H9 (cell line): ENCODE data around the gene PLCB1. TPM values are rescaled to one million over a fixed set of nuclear protein-coding genes. Genes with fewer than 3 reads are reported as not detected.

Source experiments
- DNase-seq: peaks from one replicate; pipeline ENCODE4 v3.0.0-alpha.2; 2017
- H2AFZ ChIP-seq: one replicate; pipeline ENCODE4 v1.6.1; 2013; ENCODE audit warnings: mild to moderate bottlenecking, low read length, control low read depth, moderate library complexity
- H2AK5ac ChIP-seq: 2 replicates; pipeline ENCODE4 v1.6.1; 2013; ENCODE audit warnings: low read length, control low read depth, mixed read lengths; ENCODE audit not compliant: insufficient read length
- H2BK120ac ChIP-seq: one replicate; pipeline ENCODE4 v1.6.1; 2013; ENCODE audit warnings: low read depth, mild to moderate bottlenecking, low read length, control low read depth, inconsistent platforms; ENCODE audit not compliant: poor library complexity, severe bottlenecking
- H2BK12ac ChIP-seq: 2 replicates; pipeline ENCODE4 v1.6.1; 2013; ENCODE audit warnings: low read length, control low read depth, mixed read lengths, low read depth; ENCODE audit not compliant: insufficient read length
- H2BK15ac ChIP-seq: 2 replicates; pipeline ENCODE4 v1.6.1; 2013; ENCODE audit warnings: low read depth, low read length, control low read depth
- H2BK20ac ChIP-seq: one replicate; pipeline ENCODE4 v1.6.1; 2013; ENCODE audit warnings: low read depth, mild to moderate bottlenecking, low read length, control low read depth, inconsistent platforms; ENCODE audit not compliant: poor library complexity, severe bottlenecking
- H2BK5ac ChIP-seq: 2 replicates; pipeline ENCODE4 v1.6.1; 2013; ENCODE audit warnings: low read length, control low read depth, mixed read lengths; ENCODE audit not compliant: insufficient read length
- H3K14ac ChIP-seq: 2 replicates; pipeline ENCODE4 v1.6.1; 2013; ENCODE audit warnings: low read length, control low read depth; ENCODE audit not compliant: insufficient read depth
- H3K18ac ChIP-seq: 2 replicates; pipeline ENCODE4 v1.6.1; 2013; ENCODE audit warnings: low read depth, mild to moderate bottlenecking, mixed read lengths, low read length, control low read depth; ENCODE audit not compliant: insufficient read length
- H3K23ac ChIP-seq: 2 replicates; pipeline ENCODE4 v1.6.1; 2013; ENCODE audit warnings: low read length, control low read depth, mixed read lengths, low read depth; ENCODE audit not compliant: insufficient read length
- H3K23me2 ChIP-seq: 2 replicates; pipeline ENCODE4 v1.6.1; 2013; ENCODE audit warnings: low read depth, mild to moderate bottlenecking, mixed read lengths, low read length, control low read depth; ENCODE audit not compliant: insufficient read length, poor library complexity, severe bottlenecking
- H3K27ac ChIP-seq: 2 replicates; pipeline ENCODE4 v1.5.1; 2013; ENCODE audit warnings: low read length, control low read depth, mixed read lengths, low read depth; ENCODE audit not compliant: insufficient read length
- H3K27me3 ChIP-seq: 2 replicates; pipeline ENCODE4 v1.6.1; 2013; ENCODE audit warnings: low read length, control low read depth, inconsistent platforms; ENCODE audit not compliant: insufficient read depth
- H3K4ac ChIP-seq: 2 replicates; pipeline ENCODE4 v1.6.1; 2013; ENCODE audit warnings: low read depth, mild to moderate bottlenecking, control low read depth, inconsistent platforms, low read length, moderate library complexity
- H3K4me1 ChIP-seq: 2 replicates; pipeline ENCODE4 v1.6.1; 2013; ENCODE audit warnings: low read length, control low read depth, inconsistent platforms; ENCODE audit not compliant: insufficient read depth
- H3K4me2 ChIP-seq: 2 replicates; pipeline ENCODE4 v1.6.1; 2013; ENCODE audit warnings: low read length, control low read depth, mixed read lengths; ENCODE audit not compliant: insufficient read length, insufficient read depth
- H3K56ac ChIP-seq: 2 replicates; pipeline ENCODE4 v1.6.1; 2013; ENCODE audit warnings: low read depth, mild to moderate bottlenecking, mixed read lengths, low read length, control low read depth; ENCODE audit not compliant: insufficient read length
- H3K79me1 ChIP-seq: 2 replicates; pipeline ENCODE4 v1.6.1; 2013; ENCODE audit warnings: low read depth, mild to moderate bottlenecking, moderate library complexity, low read length, control low read depth, inconsistent platforms; ENCODE audit not compliant: insufficient read depth, poor library complexity, severe bottlenecking
- H3K79me2 ChIP-seq: 2 replicates; pipeline ENCODE4 v1.6.1; 2013; ENCODE audit warnings: low read length, control low read depth, inconsistent platforms; ENCODE audit not compliant: insufficient read depth
- H3K9ac ChIP-seq: 2 replicates; pipeline ENCODE4 v1.6.1; 2013; ENCODE audit warnings: low read length, control low read depth, mixed read lengths; ENCODE audit not compliant: insufficient read length; ENCODE audit errors: extremely low read depth
- H3K9me3 ChIP-seq: one replicate; pipeline ENCODE4 v1.6.1; 2013; ENCODE audit warnings: low read depth, low read length, inconsistent platforms; ENCODE audit not compliant: control insufficient read depth
- H3T11ph ChIP-seq: one replicate; pipeline ENCODE4 v1.6.1; 2013; ENCODE audit warnings: mild to moderate bottlenecking, low read length, control low read depth, inconsistent platforms
- H4K20me1 ChIP-seq: one replicate; pipeline ENCODE4 v1.6.1; 2013; ENCODE audit not compliant: control insufficient read depth, insufficient read length, insufficient read depth
- H4K5ac ChIP-seq: 2 replicates; pipeline ENCODE4 v1.6.1; 2013; ENCODE audit warnings: low read depth, mild to moderate bottlenecking, mixed read lengths, low read length, control low read depth; ENCODE audit not compliant: insufficient read length
- H4K8ac ChIP-seq: replicated peaks from 2 replicates; pipeline ENCODE4 v1.6.1; 2013; ENCODE audit warnings: low read length, control low read depth, mixed read lengths, low read depth; ENCODE audit not compliant: insufficient read length
- H4K91ac ChIP-seq: 2 replicates; pipeline ENCODE4 v1.6.1; 2013; ENCODE audit warnings: low read depth, mild to moderate bottlenecking, moderate library complexity, mixed read lengths, low read length, control low read depth; ENCODE audit not compliant: insufficient read length
- H3K27ac Mint-ChIP-seq, 3 experiments: 2 replicates in 2 of 3; 3 replicates in 1 of 3; pipeline ENCODE4 v1.8.0; 2020 to 2021; ENCODE audit warnings: mixed read lengths in 3 of 3, mild to moderate bottlenecking in 1 of 3, moderate library complexity in 1 of 3
- H3K27me3 Mint-ChIP-seq: 2 replicates; pipeline ENCODE4 v1.8.0; 2021; ENCODE audit warnings: low read depth, mild to moderate bottlenecking, moderate library complexity, mixed read lengths
- H3K36me3 Mint-ChIP-seq, 3 experiments: 2 replicates in 2 of 3; 3 replicates in 1 of 3; pipeline ENCODE4 v1.8.0; 2020 to 2021; ENCODE audit warnings: low read depth in 3 of 3, mixed read lengths in 3 of 3; ENCODE audit not compliant: insufficient read depth in 1 of 3
- H3K4me1 Mint-ChIP-seq, 2 experiments: 2 replicates each; pipeline ENCODE4 v1.8.0; 2020; ENCODE audit warnings: mixed read lengths in 2 of 2
- H3K4me3 Mint-ChIP-seq, 2 experiments: 2 replicates in 1 of 2; 3 replicates in 1 of 2; pipeline ENCODE4 v1.8.0; 2020 to 2021; ENCODE audit warnings: mild to moderate bottlenecking in 2 of 2, mixed read lengths in 2 of 2, moderate library complexity in 1 of 2
- H3K9me3 Mint-ChIP-seq, 2 experiments: 2 replicates in 1 of 2; 3 replicates in 1 of 2; pipeline ENCODE4 v1.8.0; 2020; ENCODE audit warnings: mild to moderate bottlenecking in 2 of 2, mixed read lengths in 2 of 2, moderate library complexity in 1 of 2
- CTCF ChIP-seq: fragments of 200-600 bp; sonication (generic); conservative IDR thresholded peaks from 3 replicates; pipeline ENCODE4 v1.8.0; 2021; ENCODE audit warnings: antibody characterized with exemption, mild to moderate bottlenecking
- WGBS: extraction: QIAGEN DNeasy Blood & Tissue Kit; methylation state at CpG from one replicate; pipeline ENCODE4 v1.1.7; 2013; ENCODE audit warnings: missing lambda C conversion rate, low lambda C conversion rate, mixed read lengths; ENCODE audit not compliant: insufficient read length; ENCODE audit errors: extremely low coverage; 5-methylcytosine and 5-hydroxymethylcytosine counted together
- total RNA-seq: library from RNA; stranded (reverse); gene quantifications from 2 replicates; pipeline ENCODE4 v1.2.1, GENCODE V29; 2021

The PLCB1 gene
- total RNA-seq, 1 experiment from 2014 or later: 11.5 TPM

- peaks cover 0 to 1% of the 10 kb centered on the region in 2 experiments; a peak in 2 of 5 replicates for H3K9me3 Mint-ChIP-seq
- Histone ChIP-seq H3K4ac (no peak overlapping the region), H3K79me1 (no peaks in the 10 kb centered on the region), H3K56ac (no peak overlapping the region), H3K9ac (no peak overlapping the region), H2BK12ac (no peak overlapping the region), H4K91ac (no peak overlapping the region), H4K5ac (no peak overlapping the region), H3T11ph (no peak overlapping the region), H4K8ac (no peak overlapping the region), H3K9me3 (no peaks in the 10 kb centered on the region), H2AFZ (no peak overlapping the region), H4K20me1 (peaks cover under 1% of the 10 kb centered on the region), H3K14ac (no peak overlapping the region), H3K23ac (no peak overlapping the region), H2BK120ac (no peak overlapping the region), H3K18ac (no peak overlapping the region), H3K79me2 (no peaks in the 10 kb centered on the region), H3K23me2 (no peaks in the 10 kb centered on the region), H3K27me3 (no peaks in the 10 kb centered on the region), H3K4me2 (no peak overlapping the region), H2BK20ac (no peak overlapping the region), H2BK15ac (no peak overlapping the region), H2BK5ac (no peak overlapping the region), H3K27ac (no peak overlapping the region), H2AK5ac (no peak overlapping the region), H3K4me1 (no peaks in the 10 kb centered on the region)
- WGBS: no CpG with 5 or more reads among the region's 3 CpGs
- H3K27ac Mint-ChIP-seq: no peak overlapping the region
- H3K4me1 Mint-ChIP-seq: peaks cover 19 to 26% of the 10 kb centered on the region in 2 experiments
- H3K4me3 Mint-ChIP-seq: no peak overlapping the region
- H3K27me3 Mint-ChIP-seq: no peaks in the 10 kb centered on the region
- H3K36me3 Mint-ChIP-seq: peaks cover 0 to 3% (median 0%) of the 10 kb centered on the region in 3 experiments; a peak in 4 of 7 replicates
- no peak for DNase-seq
- TF ChIP-seq CTCF: no peak
These were observed 579.4 kb downstream of the PLCB1 start for GRCh38 chr20:8711501-8711900.
